ENCODE measurements around the gene ZNF606.
"Not testable (repeated sequence)": the region's sequence is repeated elsewhere in the genome, so short reads cannot be mapped to it uniquely, and the experiment has no call there.

The ZNF606 gene

DNA sequence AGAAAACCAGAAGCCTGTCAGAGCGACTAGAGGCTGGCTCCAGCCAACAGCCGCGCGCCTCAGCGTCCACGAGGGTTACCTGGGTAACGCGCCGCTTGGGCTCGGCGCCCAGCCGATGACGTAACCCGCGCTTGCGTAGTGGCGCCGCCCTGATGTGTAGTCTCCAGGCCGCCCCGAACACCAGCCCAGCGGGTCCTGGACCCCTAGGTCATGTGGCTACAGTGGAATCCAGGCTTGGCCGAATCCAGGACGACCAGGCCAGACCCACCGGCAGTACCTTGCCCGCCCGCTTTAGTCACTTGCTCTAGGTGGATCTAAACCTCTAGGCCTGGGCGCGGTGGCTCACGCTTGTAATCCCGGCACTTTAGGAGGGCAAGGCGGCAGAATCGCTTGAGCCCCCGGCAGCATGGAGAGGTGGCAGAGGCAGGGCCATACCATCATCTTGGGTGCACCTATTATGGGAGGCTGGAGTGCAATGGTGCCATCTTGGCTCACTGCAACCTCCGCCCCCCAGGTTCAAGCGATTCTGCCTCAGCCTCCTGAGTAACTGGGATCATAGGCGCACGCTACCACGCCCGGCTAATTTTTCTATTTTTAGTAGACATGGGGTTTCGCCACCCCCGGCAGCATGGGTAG lies 7.2 kb upstream of the ZNF606 start:
- DNase-seq = peak; percentile 72

DNA sequence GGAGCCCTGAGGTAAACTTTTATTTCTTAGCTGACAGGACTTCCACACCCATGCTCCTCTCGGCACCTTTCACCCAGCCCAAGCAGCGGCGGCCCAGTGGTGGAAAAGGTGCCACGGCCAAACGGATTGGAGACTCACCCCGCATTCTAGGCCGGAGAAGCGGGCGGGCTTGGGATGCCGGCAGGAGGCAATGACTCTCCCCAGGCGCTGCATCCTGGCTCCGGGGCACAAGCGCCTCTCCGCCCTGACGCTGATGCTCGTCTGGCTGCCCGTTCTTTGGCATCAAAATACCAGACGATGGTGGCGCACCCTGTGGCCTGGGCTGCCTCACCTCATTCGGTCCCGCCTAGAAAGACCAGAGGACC lies 6.7 kb upstream of the ZNF606 start:
- DNase-seq = no peak

DNA sequence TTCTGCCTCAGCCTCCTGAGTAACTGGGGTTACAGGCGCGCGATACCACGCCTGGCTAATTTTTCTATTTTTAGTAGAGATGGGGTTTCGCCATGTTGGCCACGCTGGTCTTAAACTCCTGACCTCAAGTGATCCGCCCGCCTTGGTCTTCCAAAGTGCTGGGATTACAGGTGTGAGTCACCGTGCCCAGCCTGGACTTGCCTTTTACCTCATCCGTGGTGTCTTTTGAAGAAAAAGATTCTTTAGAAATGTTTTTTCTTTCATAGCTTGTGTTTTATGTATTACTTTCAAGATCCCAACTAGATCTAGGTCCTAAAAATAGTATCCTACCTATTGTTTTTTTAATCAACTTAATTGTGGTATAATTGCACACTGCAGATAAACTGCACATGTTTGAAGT lies 6.3 kb upstream of the ZNF606 start:
- DNase-seq = not testable (repeated sequence)

DNA sequence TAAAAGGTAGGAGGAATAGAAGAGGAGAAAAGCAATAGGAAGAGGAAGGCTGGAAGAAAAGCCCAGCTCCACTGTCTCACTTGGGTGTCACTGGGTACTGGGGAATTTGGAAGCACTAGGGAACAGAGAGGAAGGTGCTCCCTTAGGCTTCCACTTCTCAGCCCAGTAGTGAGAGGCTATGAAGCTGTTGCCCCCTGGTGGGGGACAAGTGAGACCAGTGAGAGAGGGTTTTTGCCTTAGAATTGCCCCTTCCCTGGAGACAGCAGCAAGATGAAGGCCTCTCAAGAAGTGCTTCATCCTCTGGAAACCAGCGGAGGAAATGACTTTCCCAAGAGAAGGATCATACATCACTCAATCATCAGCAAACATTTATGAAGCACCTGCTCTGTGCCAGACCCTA lies 4.7 kb upstream of the ZNF606 start:
- DNase-seq = no peak

DNA sequence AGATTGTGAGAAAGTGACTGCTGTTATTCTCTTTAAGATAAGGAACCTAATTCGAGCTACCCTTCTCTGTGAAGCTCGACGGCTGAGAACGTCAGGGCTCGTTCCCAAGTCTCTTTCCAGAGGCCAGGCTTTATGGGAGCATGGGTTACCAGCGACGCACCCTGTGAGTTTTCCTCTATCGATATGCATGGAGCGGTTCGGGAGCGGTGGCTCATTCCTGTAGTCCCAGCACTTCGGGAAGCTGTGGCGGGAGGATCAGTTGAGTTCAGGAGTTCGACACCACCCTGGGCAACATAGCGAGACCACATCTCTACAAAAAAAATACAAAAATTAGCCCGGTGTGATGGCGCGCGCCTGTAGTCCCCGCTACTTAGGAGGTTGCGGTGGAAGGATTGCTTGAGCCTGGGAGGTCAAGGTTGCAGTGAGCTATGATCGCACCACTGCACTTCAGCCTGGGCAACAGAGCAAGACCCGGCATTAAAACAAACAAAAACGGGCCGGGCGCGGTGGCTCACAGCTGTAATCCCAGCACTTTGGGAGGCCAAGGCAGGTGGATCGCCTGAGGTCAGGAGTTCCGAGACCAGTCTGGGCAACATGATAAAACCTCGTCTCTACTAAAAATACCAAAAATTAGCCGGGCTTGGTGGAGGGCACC lies 681 bp upstream of the ZNF606 start:
- no peak for DNase-seq

DNA sequence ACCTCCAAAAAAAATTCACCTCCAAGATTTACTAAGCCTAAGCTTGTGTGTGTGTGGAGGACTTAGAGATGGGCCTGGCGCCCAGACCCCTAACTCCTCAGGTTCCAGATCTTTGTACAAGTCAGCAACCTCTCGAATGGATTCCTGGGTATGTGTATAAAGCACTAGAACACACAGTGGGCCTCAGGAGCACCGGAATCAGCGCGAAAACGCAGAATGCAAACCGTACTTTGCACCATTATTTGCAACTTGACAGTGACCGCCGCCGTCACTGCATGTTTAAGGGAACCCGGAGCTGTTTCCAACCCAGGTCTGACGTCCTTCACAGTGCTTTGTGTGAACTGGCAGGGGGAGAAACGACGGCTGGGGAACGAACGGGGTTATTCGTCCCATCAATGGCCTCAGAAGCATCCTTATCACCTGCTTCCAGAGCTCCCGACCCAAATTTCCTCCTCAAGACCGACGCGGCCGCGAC lies 688 bp downstream of the ZNF606 start:
- DNase-seq = no peak

DNA sequence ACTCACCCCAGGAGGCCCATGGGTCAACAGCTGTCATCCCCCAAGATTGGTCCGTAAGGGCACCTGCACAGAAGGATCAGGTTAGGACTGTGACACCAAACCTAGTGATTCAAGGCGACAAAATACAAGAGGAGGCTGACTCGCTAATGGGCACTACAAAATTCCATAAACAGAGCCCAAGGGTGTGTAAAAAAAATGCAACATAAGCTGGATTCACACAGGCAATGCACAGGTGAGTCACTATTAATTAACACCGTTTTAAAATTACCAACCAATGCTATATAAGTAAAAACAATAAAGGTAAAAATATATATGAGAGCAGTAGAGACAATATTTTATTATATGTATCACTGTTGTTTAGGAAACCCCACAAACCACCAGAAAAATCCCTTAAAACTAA lies 1.9 kb downstream of the ZNF606 start:
- no peak for DNase-seq

DNA sequence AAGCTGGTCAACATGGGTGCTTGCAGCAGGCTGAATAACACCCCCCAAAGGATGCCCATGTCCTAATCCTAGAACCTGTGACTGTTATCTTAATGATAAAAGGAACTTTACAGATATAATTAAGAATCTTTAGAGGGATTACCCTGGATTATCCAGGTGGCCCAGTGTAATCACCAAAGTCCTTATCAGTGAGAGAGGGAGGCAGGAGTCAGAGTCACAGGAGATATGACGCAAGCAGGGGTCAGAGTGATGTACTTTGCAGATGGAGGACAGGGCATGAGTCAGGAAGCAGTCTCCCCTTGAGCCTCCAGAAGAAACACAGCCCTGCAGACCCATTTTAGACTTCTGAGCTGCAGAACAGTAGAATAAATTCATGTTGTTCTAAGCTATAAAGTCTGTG lies 9.8 kb downstream of the ZNF606 start:
- DNase-seq = no peak

DNA sequence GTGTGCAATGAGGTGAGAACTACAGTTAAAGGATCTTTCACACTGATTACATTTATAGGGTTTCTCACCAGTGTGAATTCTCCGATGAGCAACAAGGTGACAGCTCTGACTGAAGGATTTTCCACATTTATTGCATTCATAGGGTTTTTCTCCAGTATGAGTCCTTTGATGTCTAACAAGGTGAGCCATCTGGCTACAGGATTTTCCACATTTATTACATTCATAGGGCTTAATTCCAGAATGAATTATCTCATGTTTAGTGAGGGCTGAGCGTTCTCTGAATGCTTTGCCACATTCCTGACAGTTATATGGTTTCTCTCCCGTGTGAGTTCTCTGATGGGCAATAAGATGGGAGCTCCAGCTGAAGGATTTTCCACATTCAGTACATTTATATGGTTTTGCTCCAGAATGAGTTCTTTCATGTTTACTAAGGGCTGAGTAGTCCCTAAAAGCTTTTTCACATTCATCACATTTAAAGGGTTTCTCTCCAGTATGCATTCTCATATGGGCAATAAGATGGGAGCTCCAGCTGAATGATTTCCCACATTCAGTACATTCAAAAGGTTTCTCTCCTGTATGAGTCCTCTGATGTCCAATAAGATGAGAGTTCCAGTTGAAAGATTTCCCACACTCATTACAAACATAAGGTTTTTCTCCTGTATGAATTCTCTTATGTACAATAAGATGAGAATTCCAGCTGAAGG lies 23.9 kb downstream of the ZNF606 start:
- DNase-seq = no peak

DNA sequence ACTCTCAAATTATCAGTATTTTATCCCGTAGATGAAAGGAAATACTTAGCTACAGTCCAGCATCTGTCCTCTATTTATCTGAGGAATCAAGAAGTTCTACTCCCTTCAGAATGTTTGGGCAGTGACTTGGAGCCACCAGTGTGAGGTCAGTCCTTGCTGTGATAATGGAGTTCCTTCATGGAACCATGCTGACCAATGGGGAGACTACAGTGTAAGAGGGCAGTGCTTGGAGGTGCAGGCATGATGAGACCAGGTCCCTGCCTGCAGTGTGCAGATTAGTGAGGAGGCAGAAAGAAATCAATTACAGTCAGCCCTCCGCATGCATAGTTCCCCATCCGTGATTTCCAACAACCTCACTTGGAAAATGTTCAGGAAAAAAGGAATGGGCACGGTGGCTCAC lies 28.2 kb downstream of the ZNF606 start, which contains the start of gene C19orf18:
Gene C19orf18 (minus strand): TSS at position 101 of the 400 bp plus-strand sequence. CDS start 102 bp downstream, outside the sequence.
- no peak for DNase-seq

DNA sequence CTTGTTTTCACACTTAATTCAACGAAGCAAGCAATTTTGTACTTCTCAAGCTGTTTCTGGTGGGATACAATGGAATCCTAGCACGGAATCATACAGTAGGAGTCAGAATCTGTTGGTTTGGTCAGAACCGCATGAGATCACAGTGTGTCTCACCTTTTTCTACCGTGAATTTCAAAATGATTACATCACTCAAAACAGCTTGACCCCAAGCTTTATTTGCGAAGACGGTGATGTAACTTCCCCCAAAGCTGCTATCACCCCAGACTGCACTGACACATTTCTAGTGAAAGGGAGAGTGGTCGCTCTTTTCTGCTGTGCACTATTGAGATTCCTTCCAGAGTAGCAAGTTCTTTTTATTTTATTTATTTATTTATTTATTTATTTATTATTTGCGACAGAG lies 37.9 kb downstream of the ZNF606 start:
- no peak for DNase-seq

DNA sequence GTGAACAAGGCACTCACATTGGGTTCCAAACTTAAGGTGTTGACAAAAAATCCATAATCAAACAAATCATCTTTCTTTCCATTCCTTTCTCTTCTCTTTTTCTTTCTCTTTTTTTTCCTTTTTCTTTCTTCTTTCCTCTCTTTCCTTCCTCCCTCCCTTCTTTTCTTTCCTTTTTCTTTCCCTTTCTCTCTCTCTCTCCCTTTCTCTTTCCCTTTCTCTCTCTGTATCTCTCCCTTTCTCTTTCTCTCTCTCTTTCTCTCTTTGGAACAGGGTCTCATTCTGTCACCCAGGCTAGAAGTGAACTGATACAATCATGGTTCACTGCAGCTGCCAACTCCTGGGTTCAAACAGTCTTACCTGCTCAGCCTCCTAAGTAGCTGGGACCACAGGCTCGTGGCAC lies 40.8 kb downstream of the ZNF606 start:
- DNase-seq = no peak

DNA sequence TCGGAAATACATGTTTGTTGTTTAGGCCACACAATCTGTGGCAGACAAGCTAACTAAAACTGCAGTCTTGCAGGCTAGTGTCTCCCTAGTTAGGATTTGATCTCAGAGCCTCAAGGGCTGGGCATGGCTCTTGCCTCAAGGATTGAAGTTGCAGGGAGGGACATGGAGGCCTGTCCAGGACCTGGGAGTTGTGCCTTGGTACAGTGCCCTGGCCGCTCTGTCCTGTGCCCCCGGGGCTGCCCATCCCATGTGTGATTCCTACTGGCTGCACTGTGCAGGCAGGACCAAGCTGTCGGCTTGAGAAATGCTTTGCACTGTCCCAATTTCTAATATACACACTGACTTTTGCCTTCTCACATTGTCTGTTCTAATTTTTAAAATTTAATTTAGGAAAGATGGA lies 47.6 kb downstream of the ZNF606 start:
- no peak for DNase-seq

DNA sequence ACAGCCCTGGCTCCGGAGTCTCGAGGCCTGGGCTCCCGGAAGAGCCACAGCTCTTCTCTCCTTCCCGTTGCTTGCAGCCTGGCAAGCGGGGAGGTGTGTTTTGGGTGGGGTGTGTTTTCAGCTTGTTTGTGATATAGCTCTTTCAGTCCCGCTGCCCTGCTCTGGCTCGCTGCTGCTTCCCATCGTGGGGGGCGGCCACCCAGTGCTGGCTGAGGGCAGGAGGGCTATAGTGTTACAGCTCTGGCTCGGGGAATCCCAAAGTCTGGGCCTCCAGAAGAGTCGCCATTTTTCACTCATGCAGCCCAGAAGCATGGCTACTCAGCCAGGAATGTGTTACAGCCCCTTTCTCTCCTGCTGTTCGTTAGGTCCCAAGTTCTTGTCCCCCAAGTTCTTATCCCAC lies 52.9 kb downstream of the ZNF606 start:
- DNase-seq = no peak

DNA sequence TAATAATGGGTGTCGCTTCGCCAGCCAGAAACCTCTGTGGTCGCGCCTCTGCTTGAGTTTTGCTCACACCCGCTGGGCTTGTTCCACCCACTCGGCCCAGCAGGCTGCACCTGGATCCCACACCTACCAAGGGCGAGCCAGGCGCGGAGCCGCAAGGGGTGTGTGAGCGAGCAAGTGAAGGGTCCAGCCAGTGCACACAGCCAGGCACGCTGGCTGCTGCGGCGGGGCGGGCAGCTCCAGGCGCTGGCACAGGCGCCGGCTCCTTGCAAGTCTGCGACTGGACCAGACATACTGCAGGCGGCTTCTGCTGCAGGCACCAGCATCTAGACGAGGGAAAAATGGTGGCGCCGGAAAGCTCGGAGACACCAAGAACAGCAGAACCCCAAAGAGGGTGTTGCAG lies 53.3 kb downstream of the ZNF606 start:
- DNase-seq = no peak

DNA sequence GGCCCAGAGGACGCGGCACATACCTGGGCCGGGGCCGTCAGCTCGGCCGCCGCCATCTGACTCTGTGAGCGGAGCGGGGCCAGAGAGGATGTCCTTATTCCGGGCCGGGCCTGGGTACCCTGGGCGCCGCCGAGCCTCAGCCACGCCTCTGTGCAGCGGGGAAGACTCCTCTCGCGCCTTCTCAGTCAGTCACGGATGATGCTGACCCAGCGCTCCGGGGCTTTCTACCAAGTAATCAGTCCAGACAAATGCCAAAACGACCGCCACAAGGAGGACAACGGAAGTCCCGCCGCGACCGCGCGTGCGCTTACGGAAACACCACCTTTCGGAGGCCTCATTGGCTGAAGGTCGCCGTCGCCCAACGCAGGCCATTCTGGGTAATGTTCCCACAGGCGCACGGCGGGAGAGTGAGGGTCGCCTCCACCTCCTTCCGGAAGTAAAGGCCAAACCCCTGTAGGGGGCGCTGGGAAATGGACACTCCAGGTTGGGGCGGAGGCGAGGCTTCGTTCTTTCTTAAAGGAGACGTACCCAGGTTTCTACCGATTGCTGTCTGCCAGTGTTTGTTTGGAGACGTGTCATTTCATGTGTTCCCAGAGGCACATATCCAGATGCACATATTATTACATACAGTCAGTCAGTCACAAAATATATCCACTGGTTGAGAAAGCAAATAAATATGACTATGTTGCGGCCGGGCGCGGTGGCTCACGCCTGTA lies 55.0 kb downstream of the ZNF606 start, which contains the start of gene ZNF256:
Gene ZNF256 (minus strand): TSS at position 288 of the 716 bp plus-strand sequence. CDS start 232 bp downstream, at position 56.
- peak; percentile 90 for DNase-seq

DNA sequence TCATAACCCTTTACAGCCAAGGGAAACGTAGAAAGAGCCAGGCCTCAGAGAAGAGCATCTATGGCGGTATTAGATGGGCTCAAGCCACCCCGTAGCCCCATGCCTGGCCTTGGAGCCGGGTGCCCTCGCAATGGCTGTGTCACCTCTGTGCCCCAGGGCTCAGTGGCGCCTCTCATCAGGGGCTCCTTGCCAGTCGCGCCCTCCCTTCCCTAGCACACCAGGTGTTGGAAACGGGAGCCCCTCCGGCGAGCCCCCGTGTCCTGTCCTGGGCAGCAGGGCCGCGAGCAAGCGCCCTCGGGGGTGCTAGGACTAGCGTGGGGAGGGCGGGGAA lies 55.6 kb downstream of the ZNF606 start:
- DNase-seq = no peak

DNA sequence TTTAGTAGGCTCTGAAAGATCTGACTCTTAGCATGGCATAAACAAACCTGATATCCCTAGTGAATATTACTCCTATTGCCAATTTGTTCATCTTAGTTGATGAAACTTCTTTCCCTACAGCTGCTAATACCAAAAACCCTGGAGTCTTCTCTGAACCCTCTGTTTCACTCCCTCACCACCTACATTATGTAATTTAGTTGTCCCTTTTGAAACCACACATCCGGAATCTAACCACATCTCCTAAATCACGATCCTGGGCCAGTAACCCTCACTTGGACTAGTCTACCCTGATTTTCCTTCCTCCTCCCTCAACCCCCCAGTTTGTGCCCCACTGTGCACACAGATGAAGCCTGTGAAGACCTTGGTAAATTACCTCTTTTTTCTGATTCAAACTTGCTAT lies 56.3 kb downstream of the ZNF606 start:
- DNase-seq = no peak

DNA sequence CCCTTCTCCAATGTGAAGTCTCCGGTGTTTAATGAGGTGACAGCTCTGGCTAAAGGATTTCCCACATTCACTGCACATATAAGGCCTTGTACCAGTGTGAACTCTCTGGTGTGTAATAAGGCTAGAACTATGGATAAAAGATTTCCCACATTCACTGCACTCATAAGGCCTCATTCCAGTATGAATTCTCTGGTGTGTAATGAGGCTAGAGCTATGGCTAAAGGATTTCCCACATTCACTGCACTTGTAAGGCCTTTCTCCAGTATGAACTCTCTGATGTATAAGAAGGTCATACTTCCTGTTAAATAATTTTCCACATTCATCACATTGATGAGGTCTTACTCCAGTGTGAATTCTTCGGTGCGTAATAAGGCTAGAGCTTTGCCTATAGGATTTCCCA lies 61.0 kb downstream of the ZNF606 start:
- DNase-seq = no peak

DNA sequence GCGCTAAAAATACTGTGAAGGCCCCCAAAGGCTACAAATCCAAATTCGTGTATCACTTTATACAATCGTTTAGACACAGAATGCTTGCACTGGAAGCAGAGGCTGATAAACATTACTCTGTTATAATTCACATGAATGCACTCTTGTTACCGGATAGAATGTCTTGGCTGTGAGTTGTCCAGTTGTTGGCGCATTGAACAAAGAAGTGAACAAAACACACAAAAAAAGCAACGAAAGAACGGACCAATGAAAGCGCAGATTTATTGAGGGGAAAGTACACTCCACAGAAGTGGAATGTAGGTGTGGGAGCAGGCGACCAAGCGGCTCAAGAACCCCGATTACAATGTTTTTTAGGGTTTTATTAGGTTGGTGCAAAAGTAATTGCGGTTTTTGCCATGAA lies 66.9 kb downstream of the ZNF606 start:
- DNase-seq = no peak

DNA sequence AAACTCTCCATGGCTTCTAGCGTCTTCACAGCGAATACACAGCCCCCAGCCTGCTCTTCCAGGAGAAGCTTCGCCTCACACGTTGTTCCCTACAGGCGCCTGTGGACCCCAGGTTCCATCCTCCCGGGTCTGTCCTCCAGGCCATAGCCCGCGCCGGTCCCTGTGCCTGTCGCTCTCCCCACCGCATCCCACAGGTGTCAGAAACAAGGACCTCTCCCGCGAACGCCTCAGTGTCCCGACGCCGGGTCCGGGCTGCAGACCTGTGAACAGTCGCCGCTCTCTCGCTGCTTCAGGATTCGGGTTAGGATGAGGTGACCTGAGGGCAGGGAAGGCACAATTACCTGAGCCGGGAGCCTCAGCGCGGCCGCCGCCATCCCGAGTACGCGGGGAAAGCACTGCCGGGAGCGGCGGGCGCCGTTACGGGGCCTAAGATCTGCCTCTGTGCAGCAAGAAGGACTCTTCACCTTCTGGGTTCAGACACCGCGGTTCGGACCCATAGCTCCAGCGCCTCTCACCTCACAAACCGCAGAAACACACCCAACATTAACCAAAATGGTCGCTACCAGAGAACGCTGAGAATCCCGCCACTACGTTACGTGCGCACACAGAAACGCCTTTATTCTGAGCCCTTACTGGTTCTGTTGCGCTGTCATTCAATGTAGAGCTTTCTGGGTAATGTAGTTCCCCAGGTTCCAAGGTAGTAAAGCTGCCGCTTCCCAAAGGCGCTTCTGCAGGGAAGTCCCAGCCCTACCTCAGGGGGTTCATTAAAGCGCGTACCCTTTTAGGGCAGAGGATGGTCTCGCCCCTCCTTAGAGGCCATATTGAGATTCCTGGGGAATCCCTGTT lies 67.6 kb downstream of the ZNF606 start, which contains the start of gene ZNF418:
Gene ZNF418 (minus strand): TSS at position 583 of the 846 bp plus-strand sequence. CDS start 1,580 bp downstream, outside the sequence.
- DNase-seq = peak; percentile 68

DNA sequence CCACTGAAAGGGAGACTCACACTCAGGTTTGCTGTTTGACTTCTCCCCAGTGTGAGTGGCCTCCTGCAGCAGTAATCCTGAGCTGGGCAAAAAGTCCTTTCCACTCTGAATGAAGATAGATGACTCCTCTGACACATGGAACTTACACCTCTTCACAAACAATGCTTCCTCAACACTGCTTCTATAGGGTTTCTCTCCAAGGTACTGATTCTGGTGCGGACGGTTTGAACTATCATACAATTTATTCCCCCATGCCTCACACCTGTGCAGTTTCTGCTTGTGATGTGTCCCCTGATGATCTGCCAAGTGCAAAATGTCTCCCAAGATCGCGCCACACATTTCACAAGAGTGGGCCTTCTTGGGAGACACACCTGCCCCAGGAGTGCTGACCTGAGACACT lies 75.0 kb downstream of the ZNF606 start:
- DNase-seq = no peak

Data from CD4-positive, alpha-beta T cell treated with Interleukin-12 subunit alpha and Interleukin-12 subunit beta, for 1 hour (primary cell).